PFSK-1 (cell line): ENCODE results near the gene BCAS1.

Source experiments
- FOXP2 ChIP-seq: optimal IDR thresholded peaks from 2 replicates; pipeline ENCODE3; 2011; ENCODE audit warnings: borderline replicate concordance, control low read depth, inconsistent platforms; ENCODE audit not compliant: insufficient read depth; ENCODE audit errors: extremely low read length, extremely low read depth
- POLR2AphosphoS5 ChIP-seq: IDR thresholded peaks from 2 replicates; pipeline ENCODE4 v1.6.1; 2012; ENCODE audit warnings: low read depth, mild to moderate bottlenecking, control low read depth, low read length, moderate library complexity
- REST ChIP-seq, 2 experiments: IDR thresholded peaks; 2 replicates each; pipeline versions ENCODE4 v1.6.1 to v1.8.0; 2011 to 2012; ENCODE audit warnings: low read depth in 2 of 2, low read length in 2 of 2, control low read depth in 1 of 2, inconsistent platforms in 1 of 2, mild to moderate bottlenecking in 1 of 2, moderate library complexity in 1 of 2; ENCODE audit not compliant: insufficient read depth in 1 of 2
- SIN3A ChIP-seq: IDR thresholded peaks from 2 replicates; pipeline ENCODE4 v1.6.1; 2012; ENCODE audit warnings: mild to moderate bottlenecking, low read length, moderate library complexity, borderline replicate concordance; ENCODE audit not compliant: insufficient read depth
- TAF1 ChIP-seq: IDR thresholded peaks from 2 replicates; pipeline ENCODE4 v1.6.1; 2012; ENCODE audit warnings: low read length, control low read depth, borderline replicate concordance; ENCODE audit not compliant: insufficient read depth

BCAS1 gene

GRCh38 chr20:54073288-54073687 lies 2.9 kb upstream of the BCAS1 start:
- TF ChIP-seq SIN3A, result no peak
- no peak for TF ChIP-seq POLR2AphosphoS5
- TF ChIP-seq FOXP2, result no peak
- TF ChIP-seq TAF1, result no peak
- TF ChIP-seq REST (IDR thresholded peaks at IDR 0.05; ENCODE audit: insufficient read depth in 1 of 2, low read depth in 2 of 2, low read length in 2 of 2), result no peak

GRCh38 chr20:54069501-54069971 lies 858 bp downstream of the BCAS1 start:
- no peak for TF ChIP-seq FOXP2
- no peak for TF ChIP-seq POLR2AphosphoS5

GRCh38 chr20:54068966-54069365 lies 1.4 kb downstream of the BCAS1 start:
- no peak for TF ChIP-seq SIN3A
- TF ChIP-seq REST (IDR thresholded peaks at IDR 0.05; ENCODE audit: insufficient read depth in 1 of 2, low read depth in 2 of 2, low read length in 2 of 2), result no peak
- TF ChIP-seq POLR2AphosphoS5, result no peak
- no peak for TF ChIP-seq TAF1
- no peak for TF ChIP-seq FOXP2

GRCh38 chr20:54068495-54068894 lies 1.9 kb downstream of the BCAS1 start:
- no peak for TF ChIP-seq FOXP2
- TF ChIP-seq SIN3A, result no peak
- no peak for TF ChIP-seq POLR2AphosphoS5
- TF ChIP-seq REST (IDR thresholded peaks at IDR 0.05; ENCODE audit: insufficient read depth in 1 of 2, low read depth in 2 of 2, low read length in 2 of 2), result no peak

GRCh38 chr20:54067606-54068174 lies 2.7 kb downstream of the BCAS1 start:
- TF ChIP-seq REST (IDR thresholded peaks at IDR 0.05; ENCODE audit: insufficient read depth in 1 of 2, low read depth in 2 of 2, low read length in 2 of 2) (no peak), POLR2AphosphoS5 (no peak), TAF1 (no peak), SIN3A (no peak), FOXP2 (no peak)
